ENCODE data around the gene JUN. TPM values are rescaled to one million over a fixed set of nuclear protein-coding genes. Genes with fewer than 3 reads are reported as not detected.

JUN gene
- total RNA-seq, 4 donors from 2014 or later = 77.7 to 126 (median 111) TPM

DNA sequence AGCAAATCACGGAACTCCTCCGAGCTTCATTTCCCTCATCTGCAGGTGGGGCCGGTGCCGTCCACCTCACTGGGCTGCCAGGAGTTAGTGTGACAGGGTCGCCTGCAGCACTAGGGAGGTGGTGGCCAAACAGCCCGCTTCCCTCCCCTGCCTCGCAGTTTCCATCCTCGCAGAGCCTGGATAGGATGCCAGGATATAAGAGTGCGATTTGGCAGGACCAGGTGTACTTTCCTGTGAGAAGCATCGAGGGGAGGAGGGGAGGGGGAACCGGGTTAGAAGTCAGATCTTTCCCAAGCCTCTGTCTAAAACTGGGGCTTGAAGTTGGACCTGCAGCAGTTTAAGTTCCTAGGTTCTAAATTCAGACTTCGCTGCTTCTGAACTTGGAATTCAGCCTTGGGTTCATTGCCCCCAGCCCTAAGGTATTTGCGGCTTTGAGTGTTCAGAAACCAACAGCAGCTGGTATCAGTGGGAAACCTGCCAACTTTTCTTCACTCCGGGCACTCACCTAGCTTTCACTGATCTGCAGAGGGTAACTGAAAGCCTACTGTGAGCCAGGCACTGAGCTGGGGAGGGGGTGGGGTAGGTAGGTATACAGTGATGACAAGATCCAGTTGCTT, 1.7 kb upstream of the JUN start:
- WGBS = 4% methylated on average over 8 of the region's 14 CpGs
- TF ChIP-seq, protein P1, sequence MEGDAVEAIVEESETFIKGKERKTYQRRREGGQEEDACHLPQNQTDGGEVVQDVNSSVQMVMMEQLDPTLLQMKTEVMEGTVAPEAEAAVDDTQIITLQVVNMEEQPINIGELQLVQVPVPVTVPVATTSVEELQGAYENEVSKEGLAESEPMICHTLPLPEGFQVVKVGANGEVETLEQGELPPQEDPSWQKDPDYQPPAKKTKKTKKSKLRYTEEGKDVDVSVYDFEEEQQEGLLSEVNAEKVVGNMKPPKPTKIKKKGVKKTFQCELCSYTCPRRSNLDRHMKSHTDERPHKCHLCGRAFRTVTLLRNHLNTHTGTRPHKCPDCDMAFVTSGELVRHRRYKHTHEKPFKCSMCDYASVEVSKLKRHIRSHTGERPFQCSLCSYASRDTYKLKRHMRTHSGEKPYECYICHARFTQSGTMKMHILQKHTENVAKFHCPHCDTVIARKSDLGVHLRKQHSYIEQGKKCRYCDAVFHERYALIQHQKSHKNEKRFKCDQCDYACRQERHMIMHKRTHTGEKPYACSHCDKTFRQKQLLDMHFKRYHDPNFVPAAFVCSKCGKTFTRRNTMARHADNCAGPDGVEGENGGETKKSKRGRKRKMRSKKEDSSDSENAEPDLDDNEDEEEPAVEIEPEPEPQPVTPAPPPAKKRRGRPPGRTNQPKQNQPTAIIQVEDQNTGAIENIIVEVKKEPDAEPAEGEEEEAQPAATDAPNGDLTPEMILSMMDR (IDR thresholded peaks at IDR 0.05) = no peak
- no peak for TF ChIP-seq POLR2A (IDR thresholded peaks at IDR 0.05; ENCODE audit: low read depth)
- no peak for TF ChIP-seq EP300 (IDR thresholded peaks at IDR 0.05)
- TF ChIP-seq POLR2AphosphoS5 (IDR thresholded peaks at IDR 0.05) = no peak

GRCh38 chr1:58784758-58785441, 1.1 kb upstream of the JUN start:
- intact Hi-C loops (cut with DNase I) = loop anchor here (2.0 to 10.0 kb wide), 5 partner anchors 30 to 917 kb away; partner anchors contain the start of gene FGGY
- TF ChIP-seq POLR2AphosphoS5 (IDR thresholded peaks at IDR 0.05) (peak in 1 of 2 donors; percentile 71), EP300 (IDR thresholded peaks at IDR 0.05) (no peak), POLR2A (IDR thresholded peaks at IDR 0.05; ENCODE audit: low read depth) (peak; percentile 59)
- TF ChIP-seq, protein P1 (IDR thresholded peaks at IDR 0.05) = peak; percentile 68 to 73 (median 71)
- Histone ChIP-seq H3K4me1 (peaks cover 12 to 26% (median 24%) of the 10 kb centered on the region in 4 donors), H3K9me3 (no peaks in the 10 kb centered on the region), H3K27ac (replicated peaks in 1 of 4) (peak overlapping the region; percentile 98 to 100 (median 100)), H3K36me3 (peaks cover 0 to 20% (median 2%) of the 10 kb centered on the region in 4 donors), H3K27me3 (no peaks in the 10 kb centered on the region), H3K4me3 (peak overlapping the region; percentile 79 to 93 (median 91))
- WGBS = 0% methylated on average over 24 of the region's 56 CpGs
- DNase-seq (ENCODE audit: extremely low spot score) = peak; percentile 98

More for the DNA sequence above, 1.7 kb upstream of the JUN start:
- no peaks in the 10 kb centered on the region for H3K27me3 ChIP-seq
- no peak for DNase-seq (ENCODE audit: extremely low spot score)
- peaks cover 0 to 20% (median 2%) of the 10 kb centered on the region in 4 donors for H3K36me3 ChIP-seq
- peak overlapping the region; percentile 79 to 93 (median 91) for H3K4me3 ChIP-seq
- no peaks in the 10 kb centered on the region for H3K9me3 ChIP-seq
- intact Hi-C loops (cut with DNase I) = loop anchor here (2.0 to 10.0 kb wide), 3 partner anchors 29 to 359 kb away; no protein-coding TSS in a partner anchor
- H3K4me1 ChIP-seq = peaks cover 6 to 20% (median 17%) of the 10 kb centered on the region in 4 donors
- peak overlapping the region; percentile 98 to 100 (median 100) for H3K27ac ChIP-seq (replicated peaks in 1 of 4)

DNA sequence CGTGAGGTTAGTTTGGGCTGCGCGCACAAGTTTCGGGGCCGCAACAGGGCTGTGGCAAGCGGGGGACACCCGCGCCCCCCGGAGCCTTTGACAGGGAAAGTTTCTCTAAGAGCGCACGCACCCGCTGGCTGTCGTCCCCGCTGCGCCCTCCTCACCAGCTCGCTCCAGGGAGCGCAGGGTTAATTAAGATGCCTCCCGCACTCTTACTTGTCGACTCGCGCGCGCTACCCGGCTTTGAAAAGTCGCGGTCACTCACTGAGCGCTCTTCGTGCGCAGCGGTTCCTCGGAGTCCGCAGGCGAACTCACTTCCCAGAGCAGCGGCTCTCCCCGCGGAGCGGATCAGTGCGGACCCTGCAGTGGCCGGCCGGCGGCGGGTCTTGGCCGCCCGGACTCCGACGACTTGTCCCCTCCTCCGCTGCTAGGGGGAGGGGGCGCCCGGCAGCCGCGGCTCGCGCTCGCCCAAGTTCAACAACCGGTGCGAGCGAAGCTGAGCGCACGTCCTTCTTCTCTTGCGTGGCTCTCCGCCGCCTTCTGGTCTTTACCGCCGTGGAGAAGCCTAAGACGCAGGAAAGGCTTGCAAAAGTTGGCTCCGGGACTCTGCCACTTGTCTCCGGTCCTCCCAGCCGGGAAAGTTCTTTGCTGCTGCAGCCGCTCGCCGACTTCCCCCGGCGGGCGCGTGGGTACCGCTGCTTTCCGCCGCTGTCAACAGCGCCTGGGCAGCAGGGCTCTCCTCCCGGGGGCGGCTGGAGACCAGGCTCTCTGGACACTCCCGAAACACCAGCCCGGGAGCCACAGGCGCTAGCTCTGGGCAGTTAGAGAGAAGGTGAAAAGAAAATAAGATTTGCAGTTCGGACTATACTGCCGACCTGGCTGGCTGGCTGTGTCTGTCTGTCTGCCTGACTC, 506 bp downstream of the JUN start:
- H3K27ac ChIP-seq (replicated peaks in 1 of 4) = peak overlapping the region; percentile 98 to 100 (median 100)
- H3K27me3 ChIP-seq = no peaks in the 10 kb centered on the region
- peaks cover 17 to 30% (median 28%) of the 10 kb centered on the region in 4 donors for H3K4me1 ChIP-seq
- WGBS = under 1% methylated on average over 48 of the region's 86 CpGs
- intact Hi-C loops (cut with DNase I) = loop anchor here (5.0 to 10.0 kb wide), 3 partner anchors 361 to 919 kb away; partner anchors contain the start of gene FGGY
- peaks cover 0 to 20% (median 2%) of the 10 kb centered on the region in 4 donors for H3K36me3 ChIP-seq
- DNase-seq (ENCODE audit: extremely low spot score) = peak; percentile 93
- H3K9me3 ChIP-seq = no peaks in the 10 kb centered on the region
- no peak for TF ChIP-seq EP300 (IDR thresholded peaks at IDR 0.05)
- TF ChIP-seq, protein P1 (IDR thresholded peaks at IDR 0.05) = no peak
- peak; percentile 100 for TF ChIP-seq POLR2A (IDR thresholded peaks at IDR 0.05; ENCODE audit: low read depth)
- TF ChIP-seq POLR2AphosphoS5 (IDR thresholded peaks at IDR 0.05) = peak in 1 of 2 donors; percentile 70
- H3K4me3 ChIP-seq = peak overlapping the region; percentile 79 to 93 (median 91)

All from esophagus muscularis mucosa (tissue), 4 donors.